HTERT RPE-1 (cell line): ENCODE measurements around the gene COL13A1.

Experiments used
- in situ Hi-C: fragments of 300-500 bp; cut with MboI; formaldehyde crosslinking; loops from 4 replicates; pipeline ENCODE4 v1.14.3; 2020; ENCODE audit warnings: low sequenced_read_pairs

COL13A1 gene

GRCh38 chr10:69801434-69802315 lies at the start of gene COL13A1:
Gene COL13A1 (plus strand): TSS chr10:69801906. CDS start chr10:69802424, 518 bp downstream.
- in situ Hi-C loops, result no loop called here

- in situ Hi-C loops, result no loop called here
Observed at GRCh38 chr10:69752479-69752878, 49.2 kb upstream of the COL13A1 start.

DNA sequence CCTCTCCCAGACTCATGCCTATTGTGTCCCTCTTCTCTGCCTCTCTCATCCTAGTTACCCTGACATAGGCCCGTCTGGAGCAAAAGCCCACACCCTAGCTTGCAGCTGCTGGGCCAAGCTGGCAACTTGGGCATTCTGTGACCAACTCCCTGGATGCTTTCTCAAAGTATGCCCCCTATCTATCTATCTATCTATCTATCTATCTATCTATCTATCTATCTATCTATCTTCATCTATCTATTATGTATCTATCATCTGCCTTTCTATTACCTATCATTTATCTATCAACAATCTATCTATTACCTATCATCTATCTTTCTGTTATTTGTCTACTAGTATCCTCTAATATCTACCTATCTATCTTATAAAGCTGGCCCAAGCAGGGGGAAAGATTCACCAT lies 45.4 kb upstream of the COL13A1 start:
- in situ Hi-C loops, result no loop called here

- in situ Hi-C loops, result no loop called here
Observed at GRCh38 chr10:69757206-69757552, 44.5 kb upstream of the COL13A1 start.

GRCh38 chr10:69757553-69758309 lies 44.0 kb upstream of the COL13A1 start:
- in situ Hi-C loops, result no loop called here

- in situ Hi-C loops, result no loop called here
Observed at GRCh38 chr10:69758310-69758728, 43.4 kb upstream of the COL13A1 start.

- in situ Hi-C loops, result no loop called here
Observed at GRCh38 chr10:69759641-69760040, 42.1 kb upstream of the COL13A1 start.

- in situ Hi-C loops, result no loop called here
Observed at GRCh38 chr10:69760072-69760471, 41.6 kb upstream of the COL13A1 start.

DNA sequence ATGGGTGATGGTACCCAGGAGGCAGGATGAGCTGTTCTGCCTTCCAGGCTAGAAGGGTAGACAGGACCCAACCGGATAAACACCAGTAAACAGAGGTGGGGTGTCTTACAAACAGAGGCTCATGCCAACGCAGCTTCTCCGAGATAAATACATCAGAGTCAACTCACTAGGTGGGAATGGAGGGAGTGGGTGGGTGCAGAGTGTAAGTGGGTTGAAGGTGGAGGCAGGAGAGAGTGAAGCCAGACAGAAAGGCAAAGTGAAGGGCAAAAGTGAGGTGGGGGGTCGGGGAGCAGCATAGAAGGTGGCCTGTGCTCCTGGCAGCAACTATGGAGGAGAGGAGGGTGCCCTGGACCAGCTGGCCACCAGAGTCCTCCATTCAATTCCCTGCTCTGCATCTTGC lies 40.4 kb upstream of the COL13A1 start:
- in situ Hi-C loops, result no loop called here

DNA sequence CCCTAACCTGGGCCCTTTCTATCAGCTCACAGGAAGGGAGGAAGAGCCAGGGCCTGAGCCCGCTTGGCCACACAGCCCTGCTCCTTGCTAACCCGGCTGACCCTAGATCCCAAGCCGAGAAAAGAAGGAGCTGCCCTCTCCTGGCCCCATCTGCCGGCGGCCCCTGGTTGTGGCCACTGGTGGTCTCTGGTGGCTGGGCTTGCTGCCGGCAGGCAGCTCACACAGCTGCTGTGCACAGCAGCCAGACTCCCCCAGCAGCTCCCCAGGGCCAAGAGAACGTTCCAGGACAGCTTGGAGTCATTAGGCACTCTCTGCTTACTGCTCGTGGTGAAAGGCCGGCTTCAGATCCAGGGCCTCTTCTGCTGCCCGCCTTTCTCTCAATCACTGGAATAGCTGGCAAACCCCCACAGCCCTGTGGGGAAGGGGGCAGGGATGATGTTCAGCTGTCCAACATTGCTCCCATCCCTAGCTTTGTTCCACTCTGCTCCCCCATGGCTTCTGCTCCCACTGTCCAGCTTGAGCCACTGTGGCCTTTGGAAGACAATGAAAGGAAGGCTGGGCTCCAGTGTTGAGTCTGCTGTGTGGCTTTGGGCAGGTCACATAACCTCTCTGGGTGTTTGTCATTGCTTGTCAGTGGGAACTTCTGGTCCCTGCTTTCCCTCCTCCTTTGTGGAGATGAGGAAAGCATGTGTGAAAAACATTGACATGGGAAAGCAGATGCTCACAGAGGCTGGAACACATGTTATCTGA lies 35.4 kb upstream of the COL13A1 start:
- in situ Hi-C loops, result no loop called here

DNA sequence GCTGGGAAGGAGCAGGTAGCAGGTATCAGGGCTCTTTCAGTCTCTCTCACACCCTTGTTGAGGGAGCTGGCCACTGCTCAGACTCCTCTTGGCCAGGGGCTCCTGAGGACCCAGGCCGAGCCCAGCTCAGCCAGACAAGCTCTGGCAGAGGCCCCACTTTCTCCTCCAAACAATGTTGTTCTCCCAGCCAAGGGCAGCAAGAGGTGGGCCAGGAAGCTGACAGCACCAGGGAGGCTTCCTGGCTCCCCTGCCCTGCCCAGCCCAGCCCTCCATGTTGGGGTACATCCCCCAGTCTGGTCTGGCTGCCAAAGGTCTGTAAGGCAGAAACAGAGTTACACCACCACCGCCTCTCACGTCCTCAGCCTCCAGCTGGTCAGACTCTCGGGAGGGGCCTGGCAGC lies 33.9 kb upstream of the COL13A1 start:
- in situ Hi-C loops, result no loop called here

- in situ Hi-C loops, result no loop called here
Observed at GRCh38 chr10:69768386-69768785, 33.3 kb upstream of the COL13A1 start.

DNA sequence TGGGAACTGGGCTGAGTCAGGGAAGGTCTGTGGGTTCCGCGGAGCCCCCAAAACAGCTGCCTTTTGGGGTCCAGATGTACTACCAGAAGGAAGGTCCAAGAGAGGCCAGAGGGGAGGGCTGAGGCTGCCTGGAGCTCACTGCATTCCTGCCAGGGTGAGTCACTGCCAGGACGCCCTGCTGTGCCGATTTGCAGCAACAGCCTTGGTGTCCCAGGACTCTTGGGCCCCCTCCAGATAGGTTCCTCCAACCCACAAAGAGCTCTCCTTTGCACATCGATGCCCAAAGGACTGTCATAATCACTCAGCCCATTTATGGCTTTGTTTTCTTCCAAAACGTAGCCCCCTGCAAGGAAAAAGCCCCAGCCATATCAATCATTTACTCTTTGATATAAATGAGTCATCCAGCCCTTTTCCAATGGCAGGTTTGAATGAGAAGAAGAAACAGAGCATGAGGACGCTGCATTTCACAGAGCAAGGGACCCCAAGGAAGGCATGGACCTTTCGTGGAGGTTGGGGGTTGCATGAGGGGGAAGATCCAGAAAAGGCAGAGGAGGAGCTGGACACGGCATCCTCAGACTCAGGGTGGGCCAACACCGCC lies 32.2 kb upstream of the COL13A1 start:
- in situ Hi-C loops, result no loop called here

DNA sequence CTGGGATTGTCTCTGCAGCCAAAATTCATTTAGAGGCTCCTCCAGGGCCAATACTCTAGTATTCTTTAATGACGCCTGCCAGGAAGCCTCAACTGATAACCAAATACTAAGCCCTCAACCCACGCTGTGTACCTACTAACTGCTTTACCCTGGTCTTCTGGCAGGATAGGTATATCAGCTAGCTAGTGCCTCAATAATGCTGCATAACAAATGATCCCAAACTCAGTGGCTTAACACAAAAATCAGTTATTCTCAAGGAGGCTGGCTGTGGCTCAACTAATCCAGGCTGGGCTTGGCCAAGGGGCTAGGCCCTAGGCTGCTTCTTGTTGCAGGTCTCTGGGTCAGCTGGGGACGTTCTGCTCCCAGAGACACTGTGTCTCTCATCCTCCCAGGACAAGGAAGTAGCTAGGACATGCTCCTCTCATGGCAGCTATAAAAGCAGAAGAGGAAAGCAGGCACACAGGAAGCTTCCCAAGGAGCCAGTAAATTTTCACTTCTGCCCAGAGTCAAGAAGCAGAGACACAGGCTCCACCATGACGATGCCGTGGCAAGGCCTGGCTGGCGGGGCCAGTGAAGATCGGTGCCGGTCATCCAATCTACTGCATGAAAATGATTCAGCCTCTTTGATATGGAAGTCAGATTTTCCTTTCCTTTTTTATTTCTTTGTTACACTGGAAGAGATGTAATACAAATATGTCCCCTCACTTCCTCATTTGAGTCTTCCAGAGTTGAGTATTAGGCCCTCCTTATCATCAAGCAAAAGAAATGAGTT lies 28.6 kb upstream of the COL13A1 start:
- in situ Hi-C loops, result no loop called here

GRCh38 chr10:69774596-69774995 lies 27.1 kb upstream of the COL13A1 start:
- in situ Hi-C loops, result no loop called here

DNA sequence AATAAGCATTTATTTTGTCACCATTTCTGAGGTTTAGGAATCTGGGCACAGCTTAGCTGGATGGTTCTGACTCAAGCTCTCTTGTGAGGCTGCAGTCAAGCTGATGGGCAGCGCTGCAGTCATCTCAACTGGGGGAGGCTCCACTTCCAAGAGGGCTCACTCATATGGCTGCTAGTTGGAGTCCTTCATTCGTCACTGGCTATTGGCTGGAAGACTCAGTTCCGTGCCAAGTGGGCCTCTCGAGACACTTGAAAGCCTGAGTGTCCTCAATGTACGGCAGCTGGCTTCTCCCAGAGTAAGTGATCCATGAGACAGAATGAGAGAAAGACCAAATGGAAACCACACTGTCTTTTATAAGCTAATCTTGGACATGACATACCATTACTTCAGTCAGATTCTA lies 21.6 kb upstream of the COL13A1 start:
- in situ Hi-C loops, result no loop called here

- in situ Hi-C loops, result no loop called here
Observed at GRCh38 chr10:69781576-69781975, 20.1 kb upstream of the COL13A1 start.

- in situ Hi-C loops, result no loop called here
Observed at GRCh38 chr10:69783515-69783914, 18.2 kb upstream of the COL13A1 start.

GRCh38 chr10:69786791-69787190 lies 14.9 kb upstream of the COL13A1 start:
- in situ Hi-C loops, result no loop called here

- in situ Hi-C loops, result no loop called here
Observed at GRCh38 chr10:69787681-69788080, 14.0 kb upstream of the COL13A1 start.
